HL-60 (cell line): ENCODE results near the gene TRABD2B.

Experiments used
- CTCF ChIP-seq: IDR thresholded peaks from one replicate; pipeline ENCODE4 v1.5.1; 2011; ENCODE audit warnings: low read length, control low read depth, inconsistent platforms; ENCODE audit not compliant: insufficient read depth
- REST ChIP-seq: IDR thresholded peaks from 2 replicates; pipeline ENCODE4 v1.6.1; 2012; ENCODE audit warnings: low read depth; ENCODE audit not compliant: insufficient replicate concordance

- TF ChIP-seq CTCF: no peak
- TF ChIP-seq REST: no peak
Observed at GRCh38 chr1:47813970-47814369, 183.2 kb downstream of the TRABD2B start.
